Mesendoderm (in vitro differentiated cells): ENCODE measurements around the gene APBA1.

Source experiments
- DNase-seq: peaks from one replicate; pipeline ENCODE4 v3.0.0; 2013
- H2AK5ac ChIP-seq: 2 replicates; pipeline ENCODE4 v1.6.1; 2013; ENCODE audit warnings: low read length, inconsistent platforms
- H2BK120ac ChIP-seq: 2 replicates; pipeline ENCODE4 v1.6.1; 2013; ENCODE audit warnings: low read depth, mild to moderate bottlenecking, low read length, moderate library complexity, mixed read lengths
- H2BK15ac ChIP-seq: replicated peaks from 2 replicates; pipeline ENCODE4 v1.6.1; 2013; ENCODE audit warnings: low read depth, mild to moderate bottlenecking, moderate library complexity
- H2BK5ac ChIP-seq: 2 replicates; pipeline ENCODE4 v1.6.1; 2013; ENCODE audit warnings: low read length, inconsistent platforms
- H3K18ac ChIP-seq: 2 replicates; pipeline ENCODE4 v1.6.1; 2013; ENCODE audit warnings: mild to moderate bottlenecking, low read length, mixed read lengths
- H3K23ac ChIP-seq: one replicate; pipeline ENCODE4 v1.6.1; 2013; ENCODE audit warnings: low read length
- H3K27ac ChIP-seq: 2 replicates; pipeline ENCODE4 v1.5.1; 2013; ENCODE audit warnings: low read depth, mild to moderate bottlenecking, inconsistent platforms, low read length, moderate library complexity
- H3K27me3 ChIP-seq: 2 replicates; pipeline ENCODE4 v1.6.1; 2013; ENCODE audit warnings: low read length, control low read depth, mild to moderate bottlenecking, inconsistent platforms; ENCODE audit not compliant: insufficient read depth, poor library complexity
- H3K36me3 ChIP-seq: 2 replicates; pipeline ENCODE4 v1.6.1; 2013; ENCODE audit warnings: low read length, inconsistent platforms; ENCODE audit not compliant: control insufficient read depth, insufficient read depth
- H3K4ac ChIP-seq: one replicate; pipeline ENCODE4 v1.6.1; 2013; ENCODE audit warnings: low read depth, mild to moderate bottlenecking, low read length, moderate library complexity
- H3K4me1 ChIP-seq: 2 replicates; pipeline ENCODE4 v1.6.1; 2013; ENCODE audit warnings: low read depth, low read length, inconsistent platforms; ENCODE audit not compliant: control insufficient read depth
- H3K4me2 ChIP-seq: 2 replicates; pipeline ENCODE4 v1.6.1; 2013; ENCODE audit warnings: low read length
- H3K4me3 ChIP-seq: 2 replicates; pipeline ENCODE4 v1.5.1; 2013; ENCODE audit warnings: mild to moderate bottlenecking, low read length
- H3K56ac ChIP-seq: one replicate; pipeline ENCODE4 v1.6.1; 2013; ENCODE audit warnings: low read length
- H3K79me1 ChIP-seq: 2 replicates; pipeline ENCODE4 v1.6.1; 2013; ENCODE audit warnings: low read length, inconsistent platforms
- H3K79me2 ChIP-seq: 2 replicates; pipeline ENCODE4 v1.6.1; 2013; ENCODE audit warnings: mild to moderate bottlenecking, low read length; ENCODE audit not compliant: control insufficient read depth, insufficient read depth
- H3K9ac ChIP-seq: 2 replicates; pipeline ENCODE4 v1.6.1; 2013; ENCODE audit warnings: low read length, inconsistent platforms
- H4K5ac ChIP-seq: one replicate; pipeline ENCODE4 v1.6.1; 2013; ENCODE audit warnings: low read length
- H4K8ac ChIP-seq: one replicate; pipeline ENCODE4 v1.6.1; 2013; ENCODE audit warnings: low read depth, mild to moderate bottlenecking, control low read depth, low read length, moderate library complexity
- WGBS: extraction: QIAGEN DNeasy Blood & Tissue Kit; methylation state at CpG from one replicate; pipeline ENCODE4 v1.1.7; 2013; ENCODE audit warnings: low lambda C conversion rate, missing lambda C conversion rate; ENCODE audit not compliant: insufficient coverage; ENCODE audit errors: extremely low coverage; 5-methylcytosine and 5-hydroxymethylcytosine counted together

APBA1 gene

GRCh38 chr9:69455311-69455710 lies 216.9 kb downstream of the APBA1 start:
- no CpG with 5 or more reads among the region's 2 CpGs for WGBS

GRCh38 chr9:69454321-69454720 lies 217.8 kb downstream of the APBA1 start:
- H3K4ac ChIP-seq, result no peak overlapping the region
- no peak overlapping the region for H3K18ac ChIP-seq
- H4K5ac ChIP-seq, result no peak overlapping the region
- no peak overlapping the region for H2BK15ac ChIP-seq
- H3K27ac ChIP-seq, result no peak overlapping the region
- H3K9ac ChIP-seq, result no peak overlapping the region
- no peak overlapping the region for H4K8ac ChIP-seq
- H2BK5ac ChIP-seq, result no peak overlapping the region
- no peaks in the 10 kb centered on the region for H3K79me2 ChIP-seq
- no peak overlapping the region for H3K4me3 ChIP-seq
- no peaks in the 10 kb centered on the region for H3K79me1 ChIP-seq
- no peak overlapping the region for H2BK120ac ChIP-seq
- DNase-seq, result no peak
- no peaks in the 10 kb centered on the region for H3K4me1 ChIP-seq
- no peak overlapping the region for H3K23ac ChIP-seq
- WGBS, result no CpG with 5 or more reads among the region's 2 CpGs
- no peak overlapping the region for H3K4me2 ChIP-seq
- H3K56ac ChIP-seq, result no peak overlapping the region
- H3K36me3 ChIP-seq, result no peaks in the 10 kb centered on the region
- no peaks in the 10 kb centered on the region for H3K27me3 ChIP-seq
- no peak overlapping the region for H2AK5ac ChIP-seq

More at GRCh38 chr9:69455311-69455710, 216.9 kb downstream of the APBA1 start:
- no peak overlapping the region for H4K5ac ChIP-seq
- H3K79me1 ChIP-seq, result no peaks in the 10 kb centered on the region
- no peak for DNase-seq
- H3K4me3 ChIP-seq, result no peak overlapping the region
- no peak overlapping the region for H3K4me2 ChIP-seq
- H2BK5ac ChIP-seq, result no peak overlapping the region
- H3K4ac ChIP-seq, result no peak overlapping the region
- H2BK120ac ChIP-seq, result no peak overlapping the region
- no peaks in the 10 kb centered on the region for H3K79me2 ChIP-seq
- H4K8ac ChIP-seq, result no peak overlapping the region
- H2AK5ac ChIP-seq, result no peak overlapping the region
- H3K9ac ChIP-seq, result no peak overlapping the region
- no peak overlapping the region for H3K23ac ChIP-seq
- H3K56ac ChIP-seq, result no peak overlapping the region
- H2BK15ac ChIP-seq, result no peak overlapping the region
- H3K36me3 ChIP-seq, result no peaks in the 10 kb centered on the region
- H3K18ac ChIP-seq, result no peak overlapping the region
- H3K27ac ChIP-seq, result no peak overlapping the region
- H3K27me3 ChIP-seq, result no peaks in the 10 kb centered on the region
- H3K4me1 ChIP-seq, result no peaks in the 10 kb centered on the region

- H3K27ac ChIP-seq, result no peak overlapping the region
- H2BK120ac ChIP-seq, result no peak overlapping the region
- no peaks in the 10 kb centered on the region for H3K27me3 ChIP-seq
- no peak overlapping the region for H4K5ac ChIP-seq
- H3K23ac ChIP-seq, result no peak overlapping the region
- no peak overlapping the region for H4K8ac ChIP-seq
- no peak overlapping the region for H3K4me2 ChIP-seq
- no peak overlapping the region for H3K9ac ChIP-seq
- no peak overlapping the region for H3K56ac ChIP-seq
- H3K18ac ChIP-seq, result no peak overlapping the region
- no CpG with 5 or more reads among the region's 2 CpGs for WGBS
- no peak overlapping the region for H2AK5ac ChIP-seq
- no peak overlapping the region for H2BK5ac ChIP-seq
- no peaks in the 10 kb centered on the region for H3K4me1 ChIP-seq
- H3K36me3 ChIP-seq, result no peaks in the 10 kb centered on the region
- H2BK15ac ChIP-seq, result no peak overlapping the region
- no peaks in the 10 kb centered on the region for H3K79me1 ChIP-seq
- no peak overlapping the region for H3K4ac ChIP-seq
- no peaks in the 10 kb centered on the region for H3K79me2 ChIP-seq
- no peak overlapping the region for H3K4me3 ChIP-seq
- DNase-seq, result no peak
Observed at GRCh38 chr9:69453746-69454145, 218.4 kb downstream of the APBA1 start.

GRCh38 chr9:69452110-69452782 lies 219.9 kb downstream of the APBA1 start:
- no peak overlapping the region for H3K23ac ChIP-seq

GRCh38 chr9:69446496-69446895 lies 225.7 kb downstream of the APBA1 start:
- H3K36me3 ChIP-seq, result no peaks in the 10 kb centered on the region
- no peak for DNase-seq
- no peak overlapping the region for H3K4me3 ChIP-seq
- H3K27ac ChIP-seq, result no peak overlapping the region
- H3K27me3 ChIP-seq, result no peaks in the 10 kb centered on the region
- no peak overlapping the region for H3K9ac ChIP-seq
- no peak overlapping the region for H3K4me2 ChIP-seq
- H3K56ac ChIP-seq, result no peak overlapping the region
- H2BK15ac ChIP-seq, result no peak overlapping the region
- H2BK5ac ChIP-seq, result no peak overlapping the region
- no peak overlapping the region for H3K18ac ChIP-seq
- WGBS, result no CpG with 5 or more reads among the region's 6 CpGs
- no peaks in the 10 kb centered on the region for H3K79me2 ChIP-seq
- H3K4ac ChIP-seq, result no peak overlapping the region
- no peak overlapping the region for H3K23ac ChIP-seq
- H4K8ac ChIP-seq, result no peak overlapping the region
- H4K5ac ChIP-seq, result no peak overlapping the region
- H2BK120ac ChIP-seq, result no peak overlapping the region
- H2AK5ac ChIP-seq, result no peak overlapping the region
- H3K79me1 ChIP-seq, result no peaks in the 10 kb centered on the region
- no peaks in the 10 kb centered on the region for H3K4me1 ChIP-seq

More at GRCh38 chr9:69452110-69452782, 219.9 kb downstream of the APBA1 start:
- WGBS, result no CpG with 5 or more reads among the region's 13 CpGs
- DNase-seq, result no peak
- Histone ChIP-seq H3K36me3 (no peaks in the 10 kb centered on the region), H3K4me2 (no peak overlapping the region), H4K8ac (no peak overlapping the region), H3K4me1 (no peaks in the 10 kb centered on the region), H2AK5ac (no peak overlapping the region), H2BK120ac (no peak overlapping the region), H3K27me3 (no peaks in the 10 kb centered on the region), H2BK5ac (no peak overlapping the region), H3K9ac (no peak overlapping the region), H3K56ac (no peak overlapping the region), H2BK15ac (no peak overlapping the region), H3K79me2 (no peaks in the 10 kb centered on the region), H4K5ac (no peak overlapping the region), H3K4ac (no peak overlapping the region), H3K18ac (no peak overlapping the region), H3K79me1 (no peaks in the 10 kb centered on the region), H3K4me3 (no peak overlapping the region), H3K27ac (no peak overlapping the region)

GRCh38 chr9:69445251-69445650 lies 226.9 kb downstream of the APBA1 start:
- Histone ChIP-seq H3K56ac (no peak overlapping the region), H2AK5ac (no peak overlapping the region), H2BK5ac (no peak overlapping the region), H3K79me2 (no peaks in the 10 kb centered on the region), H4K8ac (no peak overlapping the region), H3K27ac (no peak overlapping the region), H3K4ac (no peak overlapping the region), H3K23ac (no peak overlapping the region), H3K18ac (no peak overlapping the region), H2BK120ac (no peak overlapping the region), H4K5ac (no peak overlapping the region), H3K79me1 (no peaks in the 10 kb centered on the region), H3K9ac (no peak overlapping the region), H3K4me2 (no peak overlapping the region), H3K4me1 (no peaks in the 10 kb centered on the region), H3K27me3 (no peaks in the 10 kb centered on the region), H3K4me3 (no peak overlapping the region), H2BK15ac (no peak overlapping the region), H3K36me3 (no peaks in the 10 kb centered on the region)
- no peak for DNase-seq
- no CpG with 5 or more reads among the region's 5 CpGs for WGBS
